Raji (cell line): ENCODE data around the gene PPP2R2D.

Experiments used
- POLR2A ChIP-seq: IDR thresholded peaks from 2 replicates; pipeline ENCODE4 v1.6.1; 2011; ENCODE audit warnings: low read depth, low read length, control low read depth; ENCODE audit not compliant: insufficient read depth

The PPP2R2D gene

DNA sequence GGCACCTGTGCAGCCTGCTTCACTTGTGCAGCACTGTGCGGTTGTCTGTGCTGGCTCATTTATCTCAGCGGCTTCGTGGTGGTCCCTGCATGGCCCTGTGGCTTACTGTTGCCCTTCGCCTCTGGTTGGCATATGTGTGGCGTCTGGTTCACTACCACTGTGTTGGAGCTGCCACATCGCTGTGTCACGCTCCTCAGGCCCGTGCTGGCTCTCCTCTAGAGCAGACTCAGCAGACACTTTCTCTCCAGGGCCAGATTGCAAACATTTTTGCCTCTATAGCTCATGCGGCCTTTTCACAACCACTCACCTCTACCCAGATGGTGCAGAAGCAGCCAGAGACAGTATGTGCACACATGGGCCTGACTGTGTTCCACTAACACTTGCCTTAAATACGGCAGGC is 37.9 kb downstream of the PPP2R2D start:
- TF ChIP-seq POLR2A, result no peak

DNA sequence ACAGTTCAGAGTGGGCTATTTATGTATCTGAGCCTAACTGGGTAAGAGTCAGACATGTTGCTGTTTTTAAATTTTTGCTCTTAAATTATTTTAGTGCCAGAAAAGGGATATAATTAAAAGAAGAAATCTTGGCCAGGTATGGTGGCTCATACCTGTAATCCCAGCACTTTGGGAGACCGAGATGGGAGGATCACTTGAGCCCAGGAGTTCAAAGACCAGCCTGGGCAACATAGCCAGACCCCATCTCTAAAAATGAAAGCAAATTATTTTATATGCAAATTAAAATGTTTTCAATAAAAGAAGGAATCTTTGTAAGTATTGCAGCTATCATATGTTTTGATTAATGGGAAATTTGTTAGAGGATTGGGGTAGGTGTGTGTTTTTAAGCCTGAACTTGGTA is 41.6 kb downstream of the PPP2R2D start:
- TF ChIP-seq POLR2A, result no peak

DNA sequence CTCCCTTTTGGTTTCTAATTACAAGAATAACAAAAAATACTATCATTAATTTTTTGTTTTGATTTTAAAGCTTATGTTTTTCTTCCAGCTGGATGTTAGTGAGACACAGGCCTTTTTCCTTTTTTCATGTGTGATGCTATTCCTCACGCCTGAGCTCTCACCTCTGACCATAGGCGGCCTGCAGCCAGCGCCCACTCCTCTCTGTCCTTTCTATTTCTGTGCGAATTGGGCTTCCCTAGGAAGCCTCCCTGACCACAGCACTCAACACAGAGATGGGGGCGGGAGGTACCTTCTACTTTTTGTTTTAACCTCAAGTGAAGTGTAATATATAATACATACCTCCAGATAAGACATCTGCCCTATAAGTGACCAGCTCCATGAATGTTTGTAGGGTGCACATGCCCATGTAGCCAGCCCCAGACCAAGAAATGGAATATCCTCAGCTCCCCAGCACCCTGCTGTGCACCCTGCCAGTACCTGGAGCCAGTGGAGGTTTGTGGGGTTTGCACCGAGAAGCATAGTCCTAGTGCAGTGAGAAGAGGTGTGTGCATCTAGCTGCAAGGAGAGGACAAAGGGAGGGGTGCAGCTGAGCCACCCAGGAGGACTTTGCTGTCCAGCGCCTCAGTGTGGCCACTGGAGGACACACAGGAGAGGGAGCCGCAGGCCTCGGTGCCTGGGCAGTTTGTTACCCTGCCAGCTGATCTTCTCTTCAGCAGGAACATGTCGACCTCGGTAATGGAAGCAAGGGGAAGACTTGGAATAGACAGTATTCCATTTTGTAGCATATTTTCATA is 42.4 kb downstream of the PPP2R2D start:
- no peak for TF ChIP-seq POLR2A

DNA sequence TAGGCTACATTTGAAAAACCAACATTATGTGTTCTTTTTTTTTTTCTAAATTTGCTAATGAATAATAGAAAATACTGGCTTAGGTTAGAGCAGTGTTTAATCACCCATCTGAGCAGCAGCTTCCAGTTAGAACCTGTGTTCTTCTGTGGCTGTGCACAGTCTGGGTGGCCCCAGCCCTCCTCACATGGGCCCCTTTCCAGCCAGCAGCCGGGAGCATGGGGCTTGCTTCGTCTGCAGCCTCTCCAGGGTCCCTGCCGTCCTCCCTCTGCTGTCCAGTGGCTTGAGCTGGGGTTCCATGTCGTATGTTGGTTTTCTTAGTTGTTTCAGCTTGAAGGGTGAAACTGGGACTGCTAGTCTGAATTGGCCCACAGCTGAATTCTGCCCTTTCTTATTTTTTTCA is 43.6 kb downstream of the PPP2R2D start:
- no peak for TF ChIP-seq POLR2A

GRCh38 chr10:131944976-131945695 is 44.3 kb downstream of the PPP2R2D start:
- TF ChIP-seq POLR2A, result no peak

DNA sequence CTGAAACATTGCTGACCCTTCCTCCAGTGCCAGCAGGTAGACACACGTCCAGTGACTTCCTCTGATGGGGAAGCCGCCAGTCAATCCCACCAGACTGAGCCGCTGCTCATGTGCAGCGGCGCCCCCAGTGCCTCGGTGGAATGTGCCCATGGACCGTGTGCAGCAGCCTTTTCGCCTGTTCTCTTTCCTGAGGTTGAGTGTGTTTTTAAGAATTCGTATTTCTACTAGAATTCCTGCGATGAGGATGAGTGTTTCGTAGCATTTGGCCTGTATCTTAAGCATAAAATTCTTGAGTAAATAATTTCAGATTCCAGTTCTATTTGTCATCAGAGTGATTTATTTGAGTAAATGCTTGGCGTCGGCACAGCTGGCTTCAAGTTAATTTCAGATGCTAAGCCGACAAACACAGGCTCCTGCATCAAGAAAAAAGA is 45.5 kb downstream of the PPP2R2D start:
- TF ChIP-seq POLR2A, result no peak

DNA sequence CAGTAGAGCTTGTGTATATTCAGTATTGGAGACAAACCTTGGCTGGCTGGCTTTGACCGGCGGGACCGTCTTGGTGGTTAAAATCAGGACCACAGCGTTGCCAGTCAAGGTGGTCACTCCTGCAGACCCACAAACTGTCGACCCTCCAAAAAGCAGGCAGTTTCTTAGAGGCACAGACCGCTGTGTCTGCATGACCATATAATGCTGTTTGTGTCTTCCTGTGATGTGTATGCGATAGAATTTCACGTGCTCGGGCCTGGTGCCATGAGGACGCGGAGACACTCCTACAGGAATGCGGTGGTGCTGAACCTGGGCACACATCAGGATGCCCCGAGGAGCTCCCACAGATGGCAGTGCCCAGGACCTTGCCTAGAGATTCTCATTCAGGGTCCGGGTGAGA is 46.1 kb downstream of the PPP2R2D start:
- no peak for TF ChIP-seq POLR2A

DNA sequence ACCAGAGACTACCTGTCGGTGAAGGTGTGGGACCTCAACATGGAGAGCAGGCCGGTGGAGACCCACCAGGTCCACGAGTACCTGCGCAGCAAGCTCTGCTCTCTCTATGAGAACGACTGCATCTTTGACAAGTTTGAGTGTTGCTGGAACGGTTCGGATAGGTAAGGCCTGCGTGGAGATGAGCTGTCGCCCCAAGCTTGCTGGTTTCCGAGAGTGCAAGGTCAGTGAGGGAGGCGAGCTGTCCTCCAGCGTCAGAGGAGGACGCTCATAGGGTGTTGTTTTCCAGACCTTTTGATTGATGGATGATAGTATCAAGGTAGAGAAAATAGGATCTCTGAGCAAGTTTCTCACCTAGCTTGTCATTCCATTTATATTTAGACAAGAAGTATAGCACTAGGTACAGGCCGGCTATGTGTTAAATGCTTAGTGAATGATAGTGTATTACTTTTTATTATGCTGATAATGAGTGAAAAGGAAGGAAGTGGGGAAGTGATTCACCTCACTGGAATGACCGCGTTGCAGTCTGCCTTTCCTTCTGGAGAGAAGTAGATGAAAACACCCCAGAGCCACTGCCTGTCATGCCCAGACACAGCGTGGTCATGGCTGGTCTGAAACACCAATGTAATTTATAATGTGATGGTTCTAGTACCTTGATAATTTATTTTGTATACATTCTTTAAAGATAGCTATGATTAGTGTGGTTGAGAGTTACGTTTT is 47.0 kb downstream of the PPP2R2D start:
- TF ChIP-seq POLR2A, result no peak

GRCh38 chr10:131948501-131948900 is 47.7 kb downstream of the PPP2R2D start:
- TF ChIP-seq POLR2A, result no peak

DNA sequence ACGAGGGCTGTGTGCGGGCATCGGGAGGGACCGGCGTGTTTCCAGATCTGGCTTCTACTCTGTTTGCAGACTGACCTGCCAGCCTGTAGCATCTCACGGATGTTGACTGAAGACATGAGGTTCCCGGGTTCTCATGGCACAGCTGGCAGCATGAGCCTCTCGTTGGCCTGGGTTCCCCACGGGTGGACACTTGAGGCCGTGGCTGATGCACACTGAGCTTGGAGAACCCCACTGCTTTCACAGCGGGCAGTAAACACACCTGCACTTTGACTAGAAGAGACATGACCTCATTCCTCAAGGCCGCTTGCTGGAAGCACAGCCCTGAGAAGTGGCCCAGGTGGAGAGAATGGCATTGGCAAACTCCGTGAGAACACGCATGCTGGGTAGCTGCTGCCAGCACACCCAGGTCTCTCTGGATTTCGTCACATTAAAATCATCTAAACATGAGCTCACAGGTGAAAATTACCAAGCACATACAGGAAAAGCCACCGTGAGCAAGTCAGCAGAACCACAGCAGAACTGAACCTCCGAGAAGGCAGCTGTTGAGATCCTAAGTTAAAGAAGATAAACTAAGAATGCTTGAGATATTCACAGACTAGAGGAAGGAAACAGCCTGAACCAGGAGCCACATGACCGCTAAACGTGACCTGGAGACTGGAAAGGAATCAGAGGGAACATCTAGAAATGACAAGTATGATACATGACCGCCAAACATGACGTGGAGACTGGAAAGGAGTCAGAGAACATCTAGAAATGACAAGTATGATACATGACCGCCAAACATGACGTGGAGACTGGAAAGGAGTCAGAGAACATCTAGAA is 48.4 kb downstream of the PPP2R2D start:
- no peak for TF ChIP-seq POLR2A

GRCh38 chr10:131954356-131954965 is 53.7 kb downstream of the PPP2R2D start:
- no peak for TF ChIP-seq POLR2A

- no peak for TF ChIP-seq POLR2A
These were observed 55.0 kb downstream of the PPP2R2D start for GRCh38 chr10:131955591-131956340.

- TF ChIP-seq POLR2A, result no peak
These were observed 59.0 kb downstream of the PPP2R2D start for GRCh38 chr10:131959841-131960240.

- TF ChIP-seq POLR2A, result no peak
These were observed 59.8 kb downstream of the PPP2R2D start for GRCh38 chr10:131960631-131961046.
